OCI-LY7 (cell line): ENCODE data around the gene ZDHHC22. TPM values are rescaled to one million over a fixed set of nuclear protein-coding genes. Genes with fewer than 3 reads are reported as not detected.

Experiments used
- BruUV-seq: library from RNA; stranded (reverse); fragments of 400-500 nt; replicated peaks from 2 replicates; lab custom pipeline; 2021; lab: Mats Ljungman, UMichigan
- CTCF ChIA-PET: fragments of 300-600 bp; sonication (Branson Sonifier 250); formaldehyde crosslinking; loops from one replicate; lab custom pipeline; 2022; ENCODE audit warnings: antibody characterized with exemption; ENCODE audit not compliant: unreplicated experiment; lab: Charles Lee
- POLR2A ChIA-PET: fragments of 300-600 bp; sonication (Branson Sonifier 250); formaldehyde crosslinking; loops from one replicate; lab custom pipeline; 2022; ENCODE audit warnings: antibody characterized with exemption; lab: Charles Lee
- DNase-seq: peaks from one replicate; pipeline ENCODE4 v3.0.0-alpha.2; 2015; ENCODE audit warnings: low spot score
- H2AFZ ChIP-seq: fragments of 200-600 bp; sonication (generic), shearing (Covaris generic); 2 replicates; pipeline ENCODE4 v1.6.1; 2014; ENCODE audit warnings: mild to moderate bottlenecking, antibody characterized with exemption, low read length, moderate library complexity
- H3K27ac ChIP-seq: fragments of 200-600 bp; sonication (generic); 2 replicates; pipeline ENCODE4 v1.5.1; 2014; ENCODE audit warnings: mixed run types, low read depth, mild to moderate bottlenecking, moderate library complexity, low read length, inconsistent platforms; ENCODE audit not compliant: poor library complexity, severe bottlenecking
- H3K36me3 ChIP-seq: fragments of 200-600 bp; sonication (generic); 2 replicates; pipeline ENCODE4 v1.6.1; 2014; ENCODE audit warnings: mild to moderate bottlenecking, antibody characterized with exemption, low read length, moderate library complexity, mixed read lengths; ENCODE audit not compliant: insufficient read depth
- H3K4me1 ChIP-seq: fragments of 200-600 bp; sonication (generic); 2 replicates; pipeline ENCODE4 v1.5.1; 2014; ENCODE audit warnings: mild to moderate bottlenecking, low read length; ENCODE audit not compliant: insufficient read depth, poor library complexity, severe bottlenecking
- H3K4me2 ChIP-seq: fragments of 200-600 bp; sonication (generic); 2 replicates; pipeline ENCODE4 v1.6.1; 2014; ENCODE audit warnings: mild to moderate bottlenecking, low read length
- H3K4me3 ChIP-seq: fragments of 200-600 bp; sonication (generic); 2 replicates; pipeline ENCODE4 v1.5.1; 2014; ENCODE audit warnings: mild to moderate bottlenecking, low read depth, low read length; ENCODE audit not compliant: poor library complexity, severe bottlenecking
- H3K79me2 ChIP-seq: fragments of 200-600 bp; sonication (generic); 2 replicates; pipeline ENCODE4 v1.6.1; 2016; ENCODE audit warnings: low read depth, mild to moderate bottlenecking, low read length, moderate library complexity, mixed read lengths; ENCODE audit not compliant: insufficient read depth
- H3K9me2 ChIP-seq: fragments of 200-600 bp; sonication (generic); 2 replicates; pipeline ENCODE4 v1.6.1; 2016; ENCODE audit warnings: mild to moderate bottlenecking, low read length, mixed read lengths; ENCODE audit not compliant: insufficient read depth
- H3K9me3 ChIP-seq: fragments of 200-600 bp; sonication (generic); 2 replicates; pipeline ENCODE4 v1.6.1; 2014; ENCODE audit warnings: mild to moderate bottlenecking, mixed run types, low read length, mixed read lengths
- H4K20me1 ChIP-seq: fragments of 200-600 bp; sonication (generic); 2 replicates; pipeline ENCODE4 v1.6.1; 2014; ENCODE audit warnings: mild to moderate bottlenecking, antibody characterized with exemption, low read length, moderate library complexity, mixed read lengths; ENCODE audit not compliant: insufficient read depth
- CTCF ChIP-seq: fragments of 200-600 bp; sonication (generic); conservative IDR thresholded peaks from 2 replicates; pipeline ENCODE4 v1.5.1; 2014; ENCODE audit warnings: mild to moderate bottlenecking, antibody characterized with exemption, low read length, moderate library complexity, mixed read lengths
- EZH2phosphoT487 ChIP-seq: fragments of 200-600 bp; sonication (generic); IDR thresholded peaks from 2 replicates; pipeline ENCODE4 v1.6.1; 2018; ENCODE audit warnings: low read depth, borderline replicate concordance, mild to moderate bottlenecking, mixed run types, antibody characterized with exemption, low read length, moderate library complexity, mixed read lengths
- intact Hi-C: fragments of 100-400 bp; cut with micrococcal nuclease; formaldehyde crosslinking; loops from one replicate; pipeline ENCODE4 v1.10.0; 2022; ENCODE audit not compliant: unreplicated experiment
- total RNA-seq, 2 experiments: library from RNA; depleted of rRNA in 1 of 2; stranded (reverse); fragments of >200 nt in 1 of 2; shearing (Covaris generic) in 1 of 2; gene quantifications; 2 replicates each; pipeline ENCODE4 v1.2.3, GENCODE V29; 2014 to 2022

Gene ZDHHC22
- total RNA-seq, 2 experiments from 2014 or later: not detected

GRCh38 chr14:77092676-77093075, 48.9 kb downstream of the ZDHHC22 start:
- peaks cover 12% of the 10 kb centered on the region for H3K4me1 ChIP-seq
- H3K79me2 ChIP-seq: peaks cover 8% of the 10 kb centered on the region; the same call in 1 of the 2 replicates
- BruUV-seq: no TSS peak
- H3K27ac ChIP-seq: no peak overlapping the region
- H3K9me2 ChIP-seq: no peaks in the 10 kb centered on the region
- H3K4me3 ChIP-seq: no peak overlapping the region
- TF ChIP-seq CTCF (no peak), EZH2phosphoT487 (no peak)
- H2AFZ ChIP-seq: no peak overlapping the region
- no peaks in the 10 kb centered on the region; the same call in 1 of the 2 replicates for H3K36me3 ChIP-seq
- ChIA-PET POLR2A (no interaction called here), CTCF (no interaction called here)
- H4K20me1 ChIP-seq: no peaks in the 10 kb centered on the region
- peaks cover 14% of the 10 kb centered on the region for H3K9me3 ChIP-seq
- no peak overlapping the region for H3K4me2 ChIP-seq
- intact Hi-C loops: loop anchor here (10.0 kb wide), 1 partner anchor 368 kb away; no protein-coding TSS in a partner anchor
- DNase-seq: no peak

GRCh38 chr14:77091518-77091917, 50.1 kb downstream of the ZDHHC22 start:
- H3K36me3 ChIP-seq: no peaks in the 10 kb centered on the region; the same call in 1 of the 2 replicates
- ChIA-PET CTCF (no interaction called here), POLR2A (interaction anchor here (0.7 to 1.3 kb wide), 2 partner anchors 12 to 204 kb away, joined by 3 read pairs; no protein-coding TSS in a partner anchor)
- intact Hi-C loops: loop anchor here (10.0 kb wide), 1 partner anchor 367 kb away; no protein-coding TSS in a partner anchor
- no peak overlapping the region for H3K27ac ChIP-seq
- no peak overlapping the region for H3K4me3 ChIP-seq
- no peaks in the 10 kb centered on the region for H3K9me2 ChIP-seq
- no peaks in the 10 kb centered on the region for H3K79me2 ChIP-seq
- no peak overlapping the region for H2AFZ ChIP-seq
- H3K4me2 ChIP-seq: no peak overlapping the region
- no TSS peak for BruUV-seq
- H3K4me1 ChIP-seq: peaks cover 4% of the 10 kb centered on the region
- TF ChIP-seq EZH2phosphoT487 (no peak), CTCF (no peak)
- no peaks in the 10 kb centered on the region for H4K20me1 ChIP-seq
- no peak for DNase-seq
- H3K9me3 ChIP-seq: peaks cover 14% of the 10 kb centered on the region

- no peaks in the 10 kb centered on the region for H3K9me2 ChIP-seq
- BruUV-seq: no TSS peak
- H2AFZ ChIP-seq: no peak overlapping the region
- no peaks in the 10 kb centered on the region for H3K79me2 ChIP-seq
- ChIA-PET CTCF (interaction anchor here (1.0 kb wide), 1 partner anchor 18 kb away, joined by 3 read pairs; no protein-coding TSS in a partner anchor), POLR2A (interaction anchor here (0.8 kb wide), 1 partner anchor 63 kb away, joined by 3 read pairs; no protein-coding TSS in a partner anchor)
- H4K20me1 ChIP-seq: no peaks in the 10 kb centered on the region
- peaks cover 14% of the 10 kb centered on the region for H3K9me3 ChIP-seq
- intact Hi-C loops: no loop called here
- TF ChIP-seq EZH2phosphoT487 (no peak), CTCF (no peak)
- DNase-seq: no peak
- no peak overlapping the region for H3K4me3 ChIP-seq
- no peaks in the 10 kb centered on the region for H3K4me1 ChIP-seq
- H3K4me2 ChIP-seq: no peak overlapping the region
- H3K36me3 ChIP-seq: no peaks in the 10 kb centered on the region; the same call in 1 of the 2 replicates
- H3K27ac ChIP-seq: no peak overlapping the region
Measured at GRCh38 chr14:77088645-77089044, 52.9 kb downstream of the ZDHHC22 start.
